Upper lobe of right lung (tissue), 1 donor: Measurements from ENCODE around the gene CCS. TPM values are rescaled to one million over a fixed set of nuclear protein-coding genes. Genes with fewer than 3 reads are reported as not detected.

Source experiments
- ATAC-seq: fragments of 200-7000 bp; cut with Tn5 transposase; one replicate; pipeline ENCODE4 v1.9.1; 2020; ENCODE audit warnings: mild to moderate bottlenecking, moderate library complexity
- DNase-seq: peaks from one replicate; pipeline ENCODE4 v3.0.0-alpha.2; 2020
- H3K27ac ChIP-seq: fragments of 200-600 bp; one replicate; pipeline ENCODE4 v1.8.0; 2022
- H3K27me3 ChIP-seq: fragments of 200-600 bp; one replicate; pipeline ENCODE4 v1.8.0; 2022; ENCODE audit warnings: mild to moderate bottlenecking
- H3K36me3 ChIP-seq: fragments of 200-600 bp; one replicate; pipeline ENCODE4 v1.8.0; 2022
- H3K4me1 ChIP-seq: fragments of 200-600 bp; one replicate; pipeline ENCODE4 v1.8.0; 2022
- H3K4me3 ChIP-seq: fragments of 200-600 bp; one replicate; pipeline ENCODE4 v1.8.0; 2022; ENCODE audit warnings: mild to moderate bottlenecking
- H3K9me3 ChIP-seq: fragments of 200-600 bp; one replicate; pipeline ENCODE4 v1.8.0; 2022
- CTCF ChIP-seq: fragments of 200-600 bp; IDR thresholded peaks from one replicate; pipeline ENCODE4 v1.8.0; 2022; ENCODE audit warnings: antibody characterized with exemption
- intact Hi-C: fragments of 100-400 bp; cut with DNase I; formaldehyde crosslinking; loops from one replicate; pipeline ENCODE4 v1.11.0; 2022
- total RNA-seq: library from RNA; stranded (reverse); fragmentation: NEBNext Ultra II Directional; extraction: Animal tissue kit (Norgen Biotek cat#: 25700); gene quantifications from one replicate; pipeline ENCODE4 v1.2.1, GENCODE V29; 2021
- donor health status: DM: no; HTN: yes; CAD: no; lungs with severe emphysema.

CCS gene
- total RNA-seq, 1 donor from 2014 or later, result 31.9 TPM

GRCh38 chr11:66628061-66628603 lies 35.1 kb downstream of the CCS start:
- Histone ChIP-seq H3K27ac (no peak overlapping the region), H3K4me1 (peaks cover 7% of the 10 kb centered on the region), H3K36me3 (peaks cover 73% of the 10 kb centered on the region), H3K4me3 (no peak overlapping the region), H3K9me3 (no peaks in the 10 kb centered on the region), H3K27me3 (no peaks in the 10 kb centered on the region)
- ATAC-seq (no peak), DNase-seq (no peak)
- intact Hi-C loops, result no loop called here
- TF ChIP-seq CTCF, result no peak

GRCh38 chr11:66629356-66629755 lies 36.4 kb downstream of the CCS start:
- DNase-seq (no peak), ATAC-seq (no peak)
- no peak for TF ChIP-seq CTCF
- H3K27me3 ChIP-seq, result no peaks in the 10 kb centered on the region
- peaks cover 70% of the 10 kb centered on the region for H3K36me3 ChIP-seq
- intact Hi-C loops, result no loop called here
- H3K9me3 ChIP-seq, result no peaks in the 10 kb centered on the region
- H3K4me1 ChIP-seq, result peaks cover 2% of the 10 kb centered on the region
- H3K4me3 ChIP-seq, result no peak overlapping the region
- no peak overlapping the region for H3K27ac ChIP-seq

GRCh38 chr11:66631883-66632282 lies 38.9 kb downstream of the CCS start:
- no peak overlapping the region for H3K4me3 ChIP-seq
- peaks cover 2% of the 10 kb centered on the region for H3K4me1 ChIP-seq
- H3K36me3 ChIP-seq, result peaks cover 45% of the 10 kb centered on the region
- no peak overlapping the region for H3K27ac ChIP-seq
- intact Hi-C loops, result no loop called here
- DNase-seq, result no peak
- ATAC-seq, result no peak
- no peaks in the 10 kb centered on the region for H3K9me3 ChIP-seq
- no peak for TF ChIP-seq CTCF
- H3K27me3 ChIP-seq, result no peaks in the 10 kb centered on the region

- no peaks in the 10 kb centered on the region for H3K9me3 ChIP-seq
- intact Hi-C loops, result no loop called here
- DNase-seq, result no peak
- no peak overlapping the region for H3K27ac ChIP-seq
- H3K4me1 ChIP-seq, result peaks cover 8% of the 10 kb centered on the region
- ATAC-seq, result no peak
- H3K36me3 ChIP-seq, result peaks cover 35% of the 10 kb centered on the region
- no peak overlapping the region for H3K4me3 ChIP-seq
- TF ChIP-seq CTCF, result no peak
- H3K27me3 ChIP-seq, result no peaks in the 10 kb centered on the region
Observed at GRCh38 chr11:66632952-66633351, 40.0 kb downstream of the CCS start.

- H3K27ac ChIP-seq, result no peak overlapping the region
- H3K27me3 ChIP-seq, result no peaks in the 10 kb centered on the region
- no peak for ATAC-seq
- DNase-seq, result no peak
- intact Hi-C loops, result no loop called here
- H3K4me1 ChIP-seq, result peaks cover 25% of the 10 kb centered on the region
- TF ChIP-seq CTCF, result no peak
- H3K36me3 ChIP-seq, result peaks cover 22% of the 10 kb centered on the region
- H3K4me3 ChIP-seq, result no peak overlapping the region
- no peaks in the 10 kb centered on the region for H3K9me3 ChIP-seq
Observed at GRCh38 chr11:66636411-66636810, 43.4 kb downstream of the CCS start.
